GM12872 (cell line): ENCODE data around the gene SAMD10.

Experiments used
- CTCF ChIP-seq: IDR thresholded peaks from 3 replicates; pipeline ENCODE4 v1.5.1; 2011; ENCODE audit warnings: low read depth, mild to moderate bottlenecking, low read length, moderate library complexity; ENCODE audit not compliant: insufficient read depth

Gene SAMD10

GRCh38 chr20:64022671-64023360 lies 43.4 kb upstream of the SAMD10 start:
- no peak for TF ChIP-seq CTCF

GRCh38 chr20:64021124-64021975 lies 41.9 kb upstream of the SAMD10 start:
- no peak for TF ChIP-seq CTCF

GRCh38 chr20:64015635-64016034 lies 36.2 kb upstream of the SAMD10 start:
- no peak for TF ChIP-seq CTCF

GRCh38 chr20:64011366-64011779 lies 31.9 kb upstream of the SAMD10 start:
- no peak for TF ChIP-seq CTCF

GRCh38 chr20:64010711-64011237 lies 31.3 kb upstream of the SAMD10 start:
- TF ChIP-seq CTCF, result no peak

GRCh38 chr20:64009811-64010387 lies 30.5 kb upstream of the SAMD10 start:
- TF ChIP-seq CTCF, result no peak

GRCh38 chr20:64006902-64007301 lies 27.5 kb upstream of the SAMD10 start:
- no peak for TF ChIP-seq CTCF
